GM19328 (cell line): ENCODE data around the gene MAP3K1.

Experiments used
- ATAC-seq: cut with Tn5 transposase; IDR thresholded peaks from one replicate; pipeline ENCODE4 v1.9.1; 2021; ENCODE audit warnings: mild to moderate bottlenecking, moderate library complexity; ENCODE audit not compliant: unreplicated experiment

The MAP3K1 gene

DNA sequence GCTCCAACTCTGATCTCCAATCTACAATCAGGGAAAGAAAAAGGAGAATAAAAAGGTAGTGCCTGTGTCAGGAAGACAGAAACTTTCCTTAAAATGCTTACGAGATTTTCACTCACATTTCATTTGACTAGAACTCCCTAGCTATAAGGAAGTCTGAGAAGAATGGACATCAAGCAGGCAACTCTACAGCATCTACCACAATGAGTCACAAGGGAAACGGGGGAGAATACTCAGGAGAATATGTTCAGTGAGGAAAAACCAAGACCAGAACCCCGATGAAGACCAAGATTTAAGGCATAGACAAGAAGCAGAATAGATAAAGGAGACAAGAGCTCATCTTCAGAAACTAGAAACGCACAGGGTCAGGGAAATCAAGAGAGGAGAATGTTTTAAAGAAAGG lies 85.0 kb downstream of the MAP3K1 start:
- ATAC-seq = no peak

DNA sequence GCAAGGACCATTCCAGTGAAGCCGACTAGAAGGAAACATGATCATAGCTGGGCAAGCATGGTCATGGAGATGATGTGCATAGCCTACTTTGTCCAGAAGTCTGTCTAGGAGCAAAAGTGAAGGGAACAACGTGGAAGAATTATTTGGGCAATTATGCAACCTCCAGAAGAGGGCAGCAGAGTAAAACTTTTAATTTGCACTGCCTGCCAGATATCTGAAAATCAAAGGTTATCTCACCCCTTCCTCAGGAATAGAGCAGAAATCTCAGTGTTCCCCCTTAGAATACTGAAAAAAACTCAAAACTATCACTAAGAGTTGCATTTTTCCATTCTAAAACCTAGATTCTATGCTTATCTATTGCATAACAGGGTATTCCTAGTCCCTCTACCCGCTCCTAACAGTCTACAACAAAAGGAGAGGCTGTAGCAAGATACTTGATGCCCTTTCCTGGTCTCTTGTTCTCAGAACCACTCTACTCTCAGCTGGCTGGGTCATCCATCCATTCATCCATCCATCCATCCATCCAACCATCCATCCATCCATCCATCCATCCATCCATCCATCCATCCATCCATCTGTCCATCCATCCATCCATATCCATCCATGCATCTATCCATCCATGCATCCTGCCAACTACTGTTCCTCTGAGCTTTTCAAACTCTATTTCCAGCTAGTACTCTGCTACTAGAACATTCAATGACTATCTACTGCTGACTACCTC lies 85.7 kb downstream of the MAP3K1 start:
- no peak for ATAC-seq

GRCh38 chr5:56908942-56909293 lies 93.6 kb downstream of the MAP3K1 start:
- peak; percentile 30 for ATAC-seq

- ATAC-seq = peak; percentile 82
Measured at GRCh38 chr5:56909294-56910209, 94.2 kb downstream of the MAP3K1 start, which contains the start of gene SETD9. Gene SETD9, plus strand, starts transcription at chr5:56909596. Its CDS starts 50 bp downstream, at chr5:56909646.

DNA sequence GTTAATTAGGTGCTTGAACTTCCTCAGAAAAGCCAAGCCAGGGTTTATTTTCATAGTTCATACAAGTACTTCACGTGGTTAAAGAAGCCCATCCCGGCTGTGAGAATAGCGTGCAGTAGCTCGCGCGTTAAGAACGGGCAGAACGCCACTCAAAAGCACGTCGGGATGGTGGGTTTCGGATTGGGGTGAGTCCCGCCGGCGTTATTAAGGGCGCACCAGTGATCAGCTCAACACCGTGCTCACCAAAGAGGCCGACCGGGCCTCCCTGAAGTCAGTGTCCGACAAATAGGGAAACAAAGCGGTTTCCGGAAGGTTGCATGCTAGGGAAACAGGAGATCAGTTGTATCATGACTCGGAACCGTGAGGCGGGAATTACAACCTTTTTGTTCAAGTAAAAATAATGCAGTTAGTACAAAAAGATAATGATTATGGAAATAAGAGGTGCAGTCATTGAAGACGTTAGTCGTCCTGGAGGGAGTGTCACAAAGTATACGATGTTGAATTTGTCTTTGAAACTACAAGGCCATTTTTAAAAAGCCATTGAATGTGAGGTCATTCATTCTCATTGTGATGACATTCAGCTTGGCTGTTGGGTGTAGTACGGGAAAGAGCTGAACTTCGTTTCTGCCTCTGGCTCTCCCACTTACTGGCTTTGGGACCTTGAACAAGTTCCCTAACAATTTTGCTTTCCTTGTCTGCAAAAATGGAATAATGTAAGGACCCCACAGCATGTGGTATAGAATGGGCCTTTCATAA lies 95.0 kb downstream of the MAP3K1 start:
- peak; percentile 19 for ATAC-seq

GRCh38 chr5:56913766-56914165 lies 98.4 kb downstream of the MAP3K1 start:
- no peak for ATAC-seq

DNA sequence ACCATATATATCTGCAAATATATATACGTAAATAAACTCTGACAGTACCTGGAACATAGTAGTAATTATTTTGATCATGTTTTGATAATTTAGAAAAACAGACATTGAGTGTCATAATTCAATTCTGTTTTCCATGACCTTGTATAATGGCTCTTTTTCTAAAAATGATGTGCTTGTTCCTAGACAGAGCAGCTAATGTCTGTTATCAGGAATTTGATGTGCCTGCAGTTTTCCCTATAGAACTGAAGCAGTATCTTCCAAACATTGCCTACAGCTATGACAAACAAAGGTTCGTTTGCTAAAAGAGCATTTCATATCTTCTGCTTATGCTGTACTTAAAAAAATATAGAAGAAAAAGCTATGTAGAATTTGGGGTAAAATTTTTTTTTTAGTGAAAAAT lies 99.3 kb downstream of the MAP3K1 start:
- no peak for ATAC-seq

- no peak for ATAC-seq
Measured at GRCh38 chr5:56917534-56917933, 102.2 kb downstream of the MAP3K1 start.

DNA sequence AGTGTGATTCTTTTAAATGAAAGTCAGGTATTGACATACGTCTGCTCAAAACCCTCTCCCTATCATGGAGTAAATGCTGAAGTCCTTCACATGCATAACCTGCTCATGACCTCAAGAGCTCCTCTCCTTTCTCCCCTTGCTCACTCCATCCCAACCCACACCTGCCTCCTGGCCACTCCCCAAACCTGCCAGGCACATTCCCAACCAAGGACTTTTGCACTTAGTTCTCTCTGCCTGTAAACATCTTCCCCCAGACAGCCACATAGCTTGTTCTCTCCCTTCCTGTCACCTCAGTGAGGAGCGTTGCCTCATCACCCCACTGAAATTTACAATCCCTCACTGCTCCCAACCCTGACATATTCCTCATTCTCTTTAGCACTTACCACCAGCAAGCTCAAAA lies 102.7 kb downstream of the MAP3K1 start:
- no peak for ATAC-seq

DNA sequence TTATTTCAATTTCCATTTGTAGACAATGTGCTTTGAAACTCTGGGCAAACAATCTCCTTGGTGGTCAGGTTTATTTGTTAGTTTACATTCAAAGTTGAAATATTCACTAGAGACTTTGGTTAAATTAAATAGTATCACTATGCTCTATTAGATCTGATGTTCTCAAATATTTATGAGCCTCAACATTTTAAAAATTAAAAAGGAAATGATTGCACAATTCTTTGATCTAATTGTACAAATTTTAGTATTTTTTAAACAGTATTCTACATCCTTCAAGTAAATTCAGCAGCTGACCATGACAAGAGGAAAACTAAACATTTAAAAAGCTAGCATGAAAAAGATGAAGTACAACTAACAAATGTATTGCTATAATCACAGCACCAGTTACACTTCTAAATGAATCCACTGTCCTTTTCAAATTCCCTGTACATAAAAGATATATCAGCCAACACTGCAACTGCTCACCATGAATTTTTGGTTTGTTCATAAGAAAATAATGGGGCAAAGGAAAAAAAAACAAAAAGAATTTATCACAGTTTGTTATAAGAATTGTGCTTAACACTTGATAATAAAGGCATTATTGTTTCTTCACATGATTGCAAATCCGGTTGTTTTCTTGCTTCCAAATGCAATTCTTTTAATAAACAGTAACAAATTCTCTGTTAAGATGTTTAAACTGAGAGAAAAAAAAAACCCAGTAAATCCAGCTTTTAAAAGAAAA lies 104.8 kb downstream of the MAP3K1 start:
- no peak for ATAC-seq

- ATAC-seq = no peak
Measured at GRCh38 chr5:56922922-56923321, 107.6 kb downstream of the MAP3K1 start.

DNA sequence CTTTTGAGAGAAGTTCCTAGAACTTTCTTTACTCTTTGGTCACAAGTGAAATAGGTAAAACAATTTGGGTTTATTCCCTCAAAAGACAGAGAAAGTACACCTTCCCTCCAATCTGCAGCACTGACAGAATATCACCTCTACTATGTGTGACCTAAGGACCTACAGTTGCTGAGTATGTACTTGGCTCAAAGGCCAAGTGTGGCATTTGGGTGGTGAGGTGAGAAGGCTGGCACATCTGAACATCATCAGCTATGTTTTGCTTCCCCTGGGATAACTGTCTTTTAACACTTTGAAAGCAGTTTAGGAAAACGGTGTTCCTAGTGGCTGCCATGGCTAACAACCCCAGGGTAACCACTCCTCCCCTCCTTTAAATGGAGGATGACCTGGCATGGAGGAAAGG lies 119.0 kb downstream of the MAP3K1 start:
- ATAC-seq = no peak

DNA sequence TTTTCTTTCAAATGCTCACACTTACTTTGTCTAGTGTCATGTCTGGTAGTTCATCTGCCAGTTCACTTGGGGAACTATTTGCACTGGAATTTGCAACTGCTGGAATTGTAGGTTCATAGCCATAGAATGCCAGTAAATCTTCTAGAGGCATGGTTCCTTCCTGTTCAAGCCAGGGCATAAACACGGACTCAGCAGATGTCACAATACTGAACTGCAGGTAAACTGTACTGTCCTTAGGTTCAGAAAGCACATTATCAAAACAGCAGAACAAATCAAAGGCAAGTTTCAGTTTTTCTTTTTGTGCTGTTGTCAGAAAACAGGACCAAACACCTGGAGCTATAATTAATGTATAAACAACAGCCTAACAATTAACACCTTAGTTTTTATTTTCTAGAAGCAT lies 123.5 kb downstream of the MAP3K1 start:
- no peak for ATAC-seq

- ATAC-seq = no peak
Measured at GRCh38 chr5:56941981-56942380, 126.6 kb downstream of the MAP3K1 start.
